Testis (tissue), 3 donors: ENCODE data around the gene DLL3. TPM values are rescaled to one million over a fixed set of nuclear protein-coding genes. Genes with fewer than 3 reads are reported as not detected.

Experiments used
- DNase-seq: peaks from one replicate; pipeline ENCODE4 v3.0.0-alpha.2; 2019
- H3K27ac ChIP-seq, 2 donors: fragments of 200-600 bp; sonication (generic); one replicate each; pipeline ENCODE4 v1.5.1; 2019
- H3K27me3 ChIP-seq: fragments of 200-600 bp; sonication (generic); one replicate; pipeline ENCODE4 v1.5.1; 2019
- H3K36me3 ChIP-seq: fragments of 200-600 bp; sonication (generic); one replicate; pipeline ENCODE4 v1.5.1; 2017; ENCODE audit warnings: low read depth; ENCODE audit errors: missing control alignments
- H3K4me1 ChIP-seq: fragments of 200-600 bp; sonication (generic); one replicate; pipeline ENCODE4 v1.5.1; 2019
- H3K4me3 ChIP-seq, 2 donors: fragments of 200-600 bp; sonication (generic); one replicate each; pipeline ENCODE4 v1.5.1; 2017 to 2019
- H3K9me3 ChIP-seq: fragments of 200-600 bp; sonication (generic); one replicate; pipeline ENCODE4 v1.5.1; 2017
- CTCF ChIP-seq, 3 experiments: fragments of 450-650 bp in 2 of 3; fragments of 200-600 bp in 1 of 3; sonication (generic) in 1 of 3; IDR thresholded peaks; one replicate each; pipeline ENCODE4 v1.5.1; 2016 to 2019; ENCODE audit warnings: antibody characterized with exemption in 3 of 3, mild to moderate bottlenecking in 2 of 3, moderate library complexity in 1 of 3
- POLR2A ChIP-seq: fragments of 450-650 bp; IDR thresholded peaks from one replicate; pipeline ENCODE4 v1.6.1; 2017; ENCODE audit warnings: antibody characterized with exemption, mild to moderate bottlenecking, moderate library complexity
- WGBS, 2 donors: methylation state at CpG; one replicate each; pipeline ENCODE4 v1.1.5; 2018; 5-methylcytosine and 5-hydroxymethylcytosine counted together
- intact Hi-C: fragments of 100-400 bp; cut with DNase I; formaldehyde crosslinking; loops from one replicate; pipeline ENCODE4 v1.15.1; 2023; ENCODE audit warnings: low total_unique reads
- polyA plus RNA-seq: library from polyadenylated mRNA; stranded (reverse); fragments of 350-450 nt; fragmentation: Illumina TruSeq; extraction: RNeasy Lipid Tissue Mini Kit (QIAGEN cat#74804); gene quantifications from one replicate; pipeline ENCODE4 v1.2.3, GENCODE V29; 2014; ENCODE audit warnings: low read depth, low replicate concordance; ENCODE audit not compliant: insufficient read depth
- total RNA-seq, 2 donors: library from RNA; depleted of rRNA; stranded (reverse); fragments of >200 nt; gene quantifications; one replicate each; pipeline ENCODE4 v1.2.3, GENCODE V29; 2016

The DLL3 gene
- total and polyA plus RNA-seq, 3 donors from 2014 or later, result 1.6 to 6.5 (median 4.5) TPM

DNA sequence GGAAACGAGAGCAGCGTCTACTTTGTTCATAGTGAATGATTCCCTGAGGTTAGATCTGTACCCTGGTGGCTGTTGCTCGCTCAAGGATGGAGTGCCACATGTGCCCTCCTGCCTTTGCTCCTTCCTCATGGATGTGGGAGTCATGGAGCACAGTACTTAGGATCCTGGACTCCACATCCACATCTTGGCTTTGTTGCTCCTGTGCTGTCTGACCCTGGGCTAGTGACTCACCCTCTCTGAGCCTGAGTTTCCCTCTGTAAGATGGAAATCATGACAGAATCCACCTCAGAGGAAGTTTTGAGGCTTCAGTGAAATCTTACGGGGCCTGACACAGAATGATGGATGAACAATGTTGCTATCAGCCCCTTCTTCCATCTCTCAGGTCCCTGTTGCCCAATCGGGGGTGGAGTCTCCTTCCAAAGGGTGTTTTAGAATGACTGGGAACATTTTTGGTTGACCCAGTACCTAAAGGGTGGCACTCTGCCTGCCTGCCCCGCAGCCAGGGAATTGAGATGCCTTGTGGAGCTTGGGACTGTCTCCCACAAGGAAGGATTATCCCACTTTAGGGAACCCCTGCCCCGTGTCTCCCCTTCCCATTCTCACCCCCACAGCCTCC is 27.9 kb upstream of the DLL3 start:
- no peak for DNase-seq
- no peak for TF ChIP-seq POLR2A
- no peak for TF ChIP-seq CTCF (IDR thresholded peaks at IDR 0.05)
- 86 to 91% methylated on average over 6 to 7 of the region's 7 CpGs for WGBS, 2 donors
- no peaks in the 10 kb centered on the region for H3K36me3 ChIP-seq
- no peak overlapping the region for H3K27ac ChIP-seq
- no peaks in the 10 kb centered on the region for H3K9me3 ChIP-seq
- no peaks in the 10 kb centered on the region for H3K4me1 ChIP-seq
- intact Hi-C loops, result no loop called here
- no peaks in the 10 kb centered on the region for H3K27me3 ChIP-seq
- no peak overlapping the region for H3K4me3 ChIP-seq

- WGBS, 2 donors, result 83 to 87% methylated on average over 6 to 8 of the region's 8 CpGs
- Histone ChIP-seq H3K9me3 (no peaks in the 10 kb centered on the region), H3K36me3 (no peaks in the 10 kb centered on the region), H3K27ac (no peak overlapping the region), H3K27me3 (no peaks in the 10 kb centered on the region), H3K4me1 (no peaks in the 10 kb centered on the region), H3K4me3 (no peak overlapping the region)
- DNase-seq, result no peak
- no peak for TF ChIP-seq CTCF (IDR thresholded peaks at IDR 0.05)
- no peak for TF ChIP-seq POLR2A
- intact Hi-C loops, result no loop called here
These were observed 26.8 kb upstream of the DLL3 start for GRCh38 chr19:39471756-39472536.

GRCh38 chr19:39472746-39473442 is 25.9 kb upstream of the DLL3 start:
- WGBS, 2 donors, result 86 to 87% methylated on average over 10 to 32 of the region's 32 CpGs
- H3K27ac ChIP-seq, result no peak overlapping the region
- H3K4me1 ChIP-seq, result no peaks in the 10 kb centered on the region
- TF ChIP-seq CTCF (IDR thresholded peaks at IDR 0.05) (no peak), POLR2A (no peak)
- no peak for DNase-seq
- H3K27me3 ChIP-seq, result no peaks in the 10 kb centered on the region
- no peak overlapping the region for H3K4me3 ChIP-seq
- intact Hi-C loops, result no loop called here
- H3K36me3 ChIP-seq, result no peaks in the 10 kb centered on the region
- H3K9me3 ChIP-seq, result no peaks in the 10 kb centered on the region

- Histone ChIP-seq H3K9me3 (no peaks in the 10 kb centered on the region), H3K36me3 (no peaks in the 10 kb centered on the region), H3K27ac (no peak overlapping the region), H3K4me1 (no peaks in the 10 kb centered on the region), H3K27me3 (no peaks in the 10 kb centered on the region), H3K4me3 (no peak overlapping the region)
- TF ChIP-seq CTCF (IDR thresholded peaks at IDR 0.05), result no peak
- TF ChIP-seq POLR2A, result no peak
- no peak for DNase-seq
- intact Hi-C loops, result no loop called here
- 81 to 86% methylated on average over 4 to 9 of the region's 11 CpGs for WGBS, 2 donors
These were observed 25.2 kb upstream of the DLL3 start for GRCh38 chr19:39473443-39473960.
